Stimulated activated CD8-positive, alpha-beta memory T cell treated with anti-CD3 and anti-CD28 coated beads, Interleukin-4, amount 100 ng/mL, for 4 hours (primary cell): ENCODE results near the gene RAB15.

ENCODE experiments used
- DNase-seq, 2 donors: peaks; one replicate each; pipeline ENCODE4 v3.0.0-alpha.2; 2020; ENCODE audit warnings: low read depth in 2 of 2, low spot score in 1 of 2

Gene RAB15

GRCh38 chr14:64956697-64957406, 15.3 kb downstream of the RAB15 start:
- no peak for DNase-seq

GRCh38 chr14:64955297-64955696, 16.8 kb downstream of the RAB15 start:
- DNase-seq = no peak

- no peak for DNase-seq
Observed at GRCh38 chr14:64954491-64955240, 17.5 kb downstream of the RAB15 start.

- no peak for DNase-seq
Observed at GRCh38 chr14:64953661-64954060, 18.5 kb downstream of the RAB15 start.

GRCh38 chr14:64953310-64953654, 18.9 kb downstream of the RAB15 start:
- no peak for DNase-seq

- no peak for DNase-seq
Observed at GRCh38 chr14:64952598-64953309, 19.4 kb downstream of the RAB15 start.

GRCh38 chr14:64951724-64952123, 20.4 kb downstream of the RAB15 start:
- DNase-seq = no peak

- no peak for DNase-seq
Observed at GRCh38 chr14:64951291-64951690, 20.8 kb downstream of the RAB15 start.

- DNase-seq = no peak
Observed at GRCh38 chr14:64950889-64951288, 21.2 kb downstream of the RAB15 start.

- no peak for DNase-seq
Observed at GRCh38 chr14:64948612-64949210, 23.4 kb downstream of the RAB15 start.

GRCh38 chr14:64947710-64948611, 24.2 kb downstream of the RAB15 start:
- no peak for DNase-seq

GRCh38 chr14:64946310-64947045, 25.7 kb downstream of the RAB15 start:
- no peak for DNase-seq

GRCh38 chr14:64945431-64946178, 26.5 kb downstream of the RAB15 start:
- DNase-seq = no peak

- no peak for DNase-seq
Observed at GRCh38 chr14:64944861-64945260, 27.3 kb downstream of the RAB15 start.

- DNase-seq = no peak
Observed at GRCh38 chr14:64944041-64944440, 28.1 kb downstream of the RAB15 start.

- DNase-seq = no peak
Observed at GRCh38 chr14:64943556-64943955, 28.6 kb downstream of the RAB15 start.

GRCh38 chr14:64942531-64943111, 29.5 kb downstream of the RAB15 start, which contains the start of gene GPX2:
GPX2 (minus strand) TSS chr14:64942745; CDS start chr14:64942726, 19 bp downstream.
- DNase-seq = no peak

- DNase-seq = no peak
Observed at GRCh38 chr14:64940336-64940910, 31.7 kb downstream of the RAB15 start.

- no peak for DNase-seq
Observed at GRCh38 chr14:64939817-64940190, 32.3 kb downstream of the RAB15 start.
